Adrenal gland (tissue), 5 donors: ENCODE data around the gene ATG9A.

Experiments
- CTCF ChIP-seq, 6 experiments: fragments of 450-650 bp in 4 of 6; fragments of 200-600 bp in 2 of 6; sonication (generic) in 1 of 6; IDR thresholded peaks; 1 replicate in 5 of 6; 2 replicates in 1 of 6; pipeline versions ENCODE4 v1.5.1 to v1.8.0; 2016 to 2021; ENCODE audit warnings: antibody characterized with exemption in 6 of 6, mild to moderate bottlenecking in 2 of 6, moderate library complexity in 1 of 6
- POLR2A ChIP-seq, 2 donors: fragments of 450-650 bp; IDR thresholded peaks; one replicate each; pipeline ENCODE4 v1.6.1; 2017; ENCODE audit warnings: antibody characterized with exemption in 2 of 2, mild to moderate bottlenecking in 2 of 2, moderate library complexity in 1 of 2
- donor health status: DM: no; HTN: no; CAD: no.

GRCh38 chr2:219252900-219253752 is 23.7 kb upstream of the ATG9A start, which contains the start of gene TUBA4B:
- TF ChIP-seq CTCF (IDR thresholded peaks at IDR 0.05) (no peak), POLR2A (IDR thresholded peaks at IDR 0.05) (no peak)
